HG02642 (cell line): ENCODE measurements around the gene RNF126.
"Not testable (repeated sequence)": the region's sequence is repeated elsewhere in the genome, so short reads cannot be mapped to it uniquely, and the experiment has no call there.

Source experiments
- ATAC-seq: cut with Tn5 transposase; IDR thresholded peaks from one replicate; pipeline ENCODE4 v1.9.1; 2021; ENCODE audit warnings: mild to moderate bottlenecking; ENCODE audit not compliant: unreplicated experiment, poor library complexity

The RNF126 gene

GRCh38 chr19:686589-687297 lies 23.7 kb upstream of the RNF126 start:
- ATAC-seq: no peak

DNA sequence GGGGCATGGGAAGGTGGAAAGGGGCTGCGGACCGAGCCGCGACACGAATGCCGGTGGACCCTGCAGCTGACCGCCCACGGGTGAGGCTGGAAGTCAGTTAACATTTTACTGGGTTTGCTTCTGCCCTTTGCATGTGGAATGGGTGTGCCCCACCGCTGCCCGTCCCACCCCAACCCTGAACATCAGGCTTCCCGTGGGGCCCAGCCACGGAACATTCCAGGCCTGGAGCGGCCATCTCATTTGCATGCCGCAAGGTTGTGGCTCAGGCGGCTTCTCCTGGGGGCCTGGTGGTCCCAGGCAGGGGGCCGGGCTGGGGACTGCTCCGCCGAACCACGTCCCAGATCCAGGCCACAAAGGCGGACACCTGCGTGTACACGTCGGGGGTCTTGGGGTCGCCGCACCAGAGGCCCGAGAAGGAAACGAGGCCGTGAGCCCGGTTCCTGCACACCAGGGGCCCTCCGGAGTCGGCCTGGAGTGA lies 22.5 kb upstream of the RNF126 start:
- no peak for ATAC-seq

GRCh38 chr19:682678-683320 lies 19.8 kb upstream of the RNF126 start:
- ATAC-seq: no peak

GRCh38 chr19:681029-682019 lies 18.3 kb upstream of the RNF126 start:
- no peak for ATAC-seq

DNA sequence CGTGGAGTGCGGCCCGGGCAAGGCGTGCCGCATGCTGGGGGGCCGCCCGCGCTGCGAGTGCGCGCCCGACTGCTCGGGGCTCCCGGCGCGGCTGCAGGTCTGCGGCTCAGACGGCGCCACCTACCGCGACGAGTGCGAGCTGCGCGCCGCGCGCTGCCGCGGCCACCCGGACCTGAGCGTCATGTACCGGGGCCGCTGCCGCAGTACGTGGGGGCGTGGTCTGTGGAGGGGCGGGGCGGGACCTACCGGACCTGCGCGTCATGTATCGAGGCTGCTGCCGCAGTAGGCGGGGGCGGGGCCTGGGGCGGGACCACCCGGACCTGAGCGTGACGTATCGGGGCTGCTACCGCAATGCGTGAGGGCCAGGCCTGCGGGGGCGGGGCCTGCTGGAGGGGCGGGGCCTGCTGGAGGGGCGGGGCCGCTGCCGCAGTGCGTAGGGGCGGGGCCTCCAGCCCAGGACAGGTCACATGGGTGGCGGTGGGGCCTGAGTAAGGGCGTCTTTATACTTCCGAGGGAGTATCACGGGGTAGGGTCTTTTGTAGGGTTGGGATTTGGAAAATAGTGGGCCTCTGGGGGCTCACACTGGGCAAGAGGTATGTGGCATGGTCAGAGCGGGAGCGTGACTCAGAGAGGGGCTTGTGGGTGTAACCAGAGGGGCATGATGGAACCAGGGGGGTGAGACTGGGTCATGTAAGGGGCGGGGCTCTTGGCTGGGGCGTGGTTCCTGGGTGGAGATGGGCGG lies 17.4 kb upstream of the RNF126 start:
- ATAC-seq: peak; percentile 74

GRCh38 chr19:679418-680286 lies 16.6 kb upstream of the RNF126 start:
- peak; percentile 20 for ATAC-seq

- ATAC-seq: no peak
These were observed 15.9 kb upstream of the RNF126 start for GRCh38 chr19:678791-679388.

DNA sequence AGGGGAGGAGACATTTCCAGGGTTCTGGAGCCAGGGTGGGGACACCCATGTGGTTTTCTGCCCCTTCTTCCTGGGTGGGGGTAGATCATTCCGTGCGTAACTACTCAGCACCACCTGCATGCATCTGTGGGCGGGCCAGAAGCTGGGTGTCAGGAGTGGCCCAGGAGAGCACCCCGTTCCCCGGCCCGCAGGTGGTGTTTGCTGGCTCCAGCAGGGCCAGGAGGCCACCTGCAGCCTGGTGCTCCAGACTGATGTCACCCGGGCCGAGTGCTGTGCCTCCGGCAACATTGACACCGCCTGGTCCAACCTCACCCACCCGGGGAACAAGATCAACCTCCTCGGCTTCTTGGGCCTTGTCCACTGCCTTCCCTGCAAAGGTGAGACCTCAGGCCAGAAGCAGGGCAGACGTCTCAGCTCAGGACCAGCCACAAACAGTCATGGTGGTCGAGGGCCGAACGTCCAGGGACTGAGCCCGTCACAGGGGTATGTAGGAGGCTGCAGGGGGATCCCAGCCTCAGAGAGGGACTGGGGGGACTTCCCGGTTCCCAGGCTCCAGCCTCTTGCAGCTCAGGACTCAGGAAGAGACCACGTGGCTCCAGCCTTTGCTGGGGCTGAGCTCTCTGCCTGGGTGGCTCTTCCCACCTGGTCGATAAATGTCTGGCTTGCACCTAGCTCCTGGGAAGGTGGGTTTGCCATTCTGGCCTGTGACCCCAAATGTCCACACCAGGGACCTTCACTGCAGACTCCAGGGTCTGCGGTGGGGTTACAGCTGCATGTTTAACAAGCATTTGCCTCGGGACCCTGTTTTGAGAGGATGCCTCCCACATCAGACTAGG lies 14.8 kb upstream of the RNF126 start:
- ATAC-seq: no peak

DNA sequence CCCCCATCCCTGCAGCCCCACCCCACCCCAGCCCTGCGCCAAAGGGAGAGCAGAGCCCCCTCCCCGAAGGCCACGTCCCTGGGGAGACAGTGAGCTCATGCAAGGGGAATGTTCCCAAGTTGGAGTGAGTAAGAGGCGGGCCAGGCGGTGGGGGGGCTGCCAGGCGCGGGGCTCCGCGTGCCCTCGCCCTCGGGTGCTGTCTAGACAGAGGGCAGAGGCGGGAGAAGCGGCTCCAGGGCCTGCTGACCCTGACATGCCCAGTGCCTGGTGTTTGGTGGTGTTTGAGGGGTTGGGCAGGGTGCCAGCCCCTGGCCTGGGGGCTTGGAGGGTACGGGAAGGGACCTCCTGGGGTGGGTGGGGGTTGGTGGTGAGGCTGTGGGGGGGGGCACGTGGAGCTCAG lies 14.2 kb upstream of the RNF126 start:
- no peak for ATAC-seq

DNA sequence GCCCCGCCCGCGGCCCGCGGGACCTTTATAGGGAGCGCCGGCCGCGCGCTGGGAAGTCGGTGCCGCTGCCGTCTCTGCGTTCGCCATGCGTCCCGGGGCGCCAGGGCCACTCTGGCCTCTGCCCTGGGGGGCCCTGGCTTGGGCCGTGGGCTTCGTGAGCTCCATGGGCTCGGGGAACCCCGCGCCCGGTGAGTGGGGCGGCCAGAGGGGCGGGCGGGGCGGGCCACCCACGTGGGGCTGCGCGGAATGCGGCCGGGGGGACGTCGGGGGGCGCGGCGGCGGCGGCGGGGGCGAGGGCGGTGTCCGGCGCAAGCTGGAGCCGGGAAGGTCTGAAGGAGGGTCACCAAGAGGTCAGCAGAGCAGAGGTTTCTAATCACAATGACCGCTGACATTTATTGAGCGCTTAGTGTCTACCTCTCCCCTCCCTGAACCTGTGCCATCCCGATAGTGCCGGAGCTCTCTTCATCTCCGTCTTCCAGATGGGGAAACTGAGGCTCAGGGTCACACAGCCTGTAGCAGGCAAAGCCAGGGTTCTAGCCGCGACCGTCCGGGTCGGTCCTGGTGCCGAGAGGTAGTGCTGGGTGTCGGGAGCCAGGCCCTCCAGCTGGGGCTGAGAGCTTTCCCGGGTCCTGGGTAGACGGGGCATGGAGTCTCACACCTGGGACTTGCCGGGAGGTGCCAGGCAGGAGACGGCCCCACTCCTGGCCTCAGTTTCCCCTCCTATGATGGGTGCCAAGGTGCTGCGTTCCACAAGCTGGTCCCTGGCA lies 13.5 kb upstream of the RNF126 start, which contains the start of gene FSTL3:
TSS of gene FSTL3 (plus strand) at position 54 of the 767 bp plus-strand sequence. CDS start at position 86, 32 bp downstream.
- ATAC-seq: no peak

GRCh38 chr19:676007-676338 lies 13.0 kb upstream of the RNF126 start:
- no peak for ATAC-seq

GRCh38 chr19:674282-675151 lies 11.5 kb upstream of the RNF126 start:
- no peak for ATAC-seq

- no peak for ATAC-seq
These were observed 7.6 kb upstream of the RNF126 start for GRCh38 chr19:670609-671075.

- not testable (repeated sequence) for ATAC-seq
These were observed 5.8 kb upstream of the RNF126 start for GRCh38 chr19:668675-669434.

GRCh38 chr19:666985-667573 lies 4.1 kb upstream of the RNF126 start:
- ATAC-seq: not testable (repeated sequence)
